Endothelial cell of umbilical vein (primary cell): ENCODE results near the gene CETN1.

Experiments used
- CTCF ChIP-seq, 2 donors: IDR thresholded peaks; 1 replicate in 1 of 2; 2 replicates in 1 of 2; pipeline ENCODE4 v1.5.1; 2011; ENCODE audit warnings: low read length in 2 of 2, mild to moderate bottlenecking in 2 of 2, moderate library complexity in 2 of 2, control low read depth in 1 of 2, inconsistent platforms in 1 of 2, low read depth in 1 of 2; ENCODE audit not compliant: insufficient read depth in 1 of 2; ENCODE audit errors: extremely low read depth in 1 of 2
- EZH2 ChIP-seq: IDR thresholded peaks from 2 replicates; pipeline ENCODE4 v1.6.1; 2012; ENCODE audit warnings: borderline replicate concordance, low read depth, mild to moderate bottlenecking, moderate library complexity, low read length, inconsistent platforms; ENCODE audit not compliant: severe bottlenecking
- FOS ChIP-seq: IDR thresholded peaks from 2 replicates; pipeline ENCODE4 v1.6.1; 2011; ENCODE audit warnings: mild to moderate bottlenecking, low read length, moderate library complexity, borderline replicate concordance; ENCODE audit not compliant: insufficient read depth
- GATA2 ChIP-seq: IDR thresholded peaks from 2 replicates; pipeline ENCODE4 v1.7.0; 2011; ENCODE audit warnings: low read depth, mild to moderate bottlenecking, moderate library complexity, mixed read lengths, low read length; ENCODE audit not compliant: insufficient read length, insufficient read depth
- JUN ChIP-seq: IDR thresholded peaks from 2 replicates; pipeline ENCODE4 v1.6.1; 2011; ENCODE audit warnings: borderline replicate concordance, low read depth; ENCODE audit not compliant: insufficient read length, insufficient read depth
- MAX ChIP-seq: IDR thresholded peaks from 2 replicates; pipeline ENCODE4 v1.6.1; 2011; ENCODE audit not compliant: insufficient read depth, insufficient read length
- MYC ChIP-seq: IDR thresholded peaks from one replicate; pipeline ENCODE4 v1.6.1; 2011; ENCODE audit warnings: mild to moderate bottlenecking, low read depth, low read length
- POLR2A ChIP-seq: IDR thresholded peaks from 2 replicates; pipeline ENCODE4 v1.6.1; 2012; ENCODE audit warnings: low read depth, mild to moderate bottlenecking, control low read depth, low read length
- POLR2AphosphoS5 ChIP-seq: IDR thresholded peaks from 2 replicates; pipeline ENCODE4 v1.6.1; 2012; ENCODE audit warnings: low read depth, mild to moderate bottlenecking, control low read depth, low read length, moderate library complexity; ENCODE audit not compliant: insufficient read depth

- TF ChIP-seq CTCF (IDR thresholded peaks at IDR 0.05; ENCODE audit: extremely low read depth in 1 of 2, insufficient read depth in 1 of 2, low read depth in 1 of 2, low read length in 2 of 2) = no peak
- TF ChIP-seq EZH2 = no peak
- no peak for TF ChIP-seq POLR2AphosphoS5
- TF ChIP-seq POLR2A = no peak
- no peak for TF ChIP-seq GATA2
- no peak for TF ChIP-seq MAX
- TF ChIP-seq FOS = no peak
- no peak for TF ChIP-seq MYC
- TF ChIP-seq JUN = no peak
Observed at GRCh38 chr18:549967-550366, 30.2 kb upstream of the CETN1 start.
